ACC112 (cell line): ENCODE data around the gene CEP170.
A peak's percentile ranks its signal among the peaks of the same experiment; 100 is the strongest.
"Not testable (repeated sequence)": the region's sequence is repeated elsewhere in the genome, so short reads cannot be mapped to it uniquely, and the experiment has no call there.

Experiments
- H2AFZ ChIP-seq: fragments of 200-600 bp; sonication (generic); one replicate; pipeline ENCODE4 v1.6.0; 2017; ENCODE audit warnings: antibody characterized with exemption, low read length; ENCODE audit not compliant: unreplicated experiment
- H3K27ac ChIP-seq: fragments of 200-600 bp; sonication (generic); 2 replicates; pipeline ENCODE4 v1.5.1; 2014; ENCODE audit warnings: low read depth, mild to moderate bottlenecking, antibody characterized with exemption, low read length, moderate library complexity
- H3K27me3 ChIP-seq: fragments of 200-600 bp; sonication (generic); 2 replicates; pipeline ENCODE4 v1.6.1; 2014; ENCODE audit warnings: mild to moderate bottlenecking, antibody characterized with exemption, low read length, moderate library complexity, mixed read lengths; ENCODE audit not compliant: insufficient read depth
- H3K36me3 ChIP-seq: fragments of 200-600 bp; sonication (generic); 2 replicates; pipeline ENCODE4 v1.6.1; 2016; ENCODE audit warnings: mild to moderate bottlenecking, antibody characterized with exemption, low read length, moderate library complexity, mixed read lengths; ENCODE audit not compliant: insufficient read depth
- H3K4me1 ChIP-seq: fragments of 200-600 bp; sonication (generic); one replicate; pipeline ENCODE4 v1.6.1; 2016; ENCODE audit warnings: low read length, mixed read lengths; ENCODE audit not compliant: insufficient read depth, unreplicated experiment, control insufficient read depth
- H3K4me3 ChIP-seq: fragments of 200-600 bp; sonication (generic); 2 replicates; pipeline ENCODE4 v1.5.1; 2014; ENCODE audit warnings: mild to moderate bottlenecking, low read depth, low read length
- H3K79me2 ChIP-seq: fragments of 200-600 bp; sonication (generic); one replicate; pipeline ENCODE4 v1.6.0; 2016; ENCODE audit warnings: low read length; ENCODE audit not compliant: control insufficient read depth, unreplicated experiment, insufficient read depth

Gene CEP170

GRCh38 chr1:243183176-243183575, 71.9 kb downstream of the CEP170 start:
- H3K27ac ChIP-seq, result not testable (repeated sequence)

GRCh38 chr1:243179720-243180119, 75.4 kb downstream of the CEP170 start:
- Histone ChIP-seq H3K4me3 (no peak overlapping the region), H3K4me1 (no peaks in the 10 kb centered on the region), H3K36me3 (no peaks in the 10 kb centered on the region), H3K27me3 (no peaks in the 10 kb centered on the region), H3K79me2 (peaks cover 7% of the 10 kb centered on the region), H2AFZ (no peak overlapping the region), H3K27ac (no peak overlapping the region)

More at GRCh38 chr1:243183176-243183575, 71.9 kb downstream of the CEP170 start:
- H3K4me3 ChIP-seq, H2AFZ ChIP-seq, H3K4me1 ChIP-seq, H3K79me2 ChIP-seq, H3K27me3 ChIP-seq: not testable (repeated sequence)
- H3K36me3 ChIP-seq, result peaks cover 11% of the 10 kb centered on the region; the same call in 1 of the 2 replicates

GRCh38 chr1:243177792-243178191, 77.3 kb downstream of the CEP170 start:
- not testable (repeated sequence) for H3K4me3 ChIP-seq, H3K36me3 ChIP-seq, H3K4me1 ChIP-seq, H2AFZ ChIP-seq, H3K79me2 ChIP-seq, H3K27ac ChIP-seq, H3K27me3 ChIP-seq

DNA sequence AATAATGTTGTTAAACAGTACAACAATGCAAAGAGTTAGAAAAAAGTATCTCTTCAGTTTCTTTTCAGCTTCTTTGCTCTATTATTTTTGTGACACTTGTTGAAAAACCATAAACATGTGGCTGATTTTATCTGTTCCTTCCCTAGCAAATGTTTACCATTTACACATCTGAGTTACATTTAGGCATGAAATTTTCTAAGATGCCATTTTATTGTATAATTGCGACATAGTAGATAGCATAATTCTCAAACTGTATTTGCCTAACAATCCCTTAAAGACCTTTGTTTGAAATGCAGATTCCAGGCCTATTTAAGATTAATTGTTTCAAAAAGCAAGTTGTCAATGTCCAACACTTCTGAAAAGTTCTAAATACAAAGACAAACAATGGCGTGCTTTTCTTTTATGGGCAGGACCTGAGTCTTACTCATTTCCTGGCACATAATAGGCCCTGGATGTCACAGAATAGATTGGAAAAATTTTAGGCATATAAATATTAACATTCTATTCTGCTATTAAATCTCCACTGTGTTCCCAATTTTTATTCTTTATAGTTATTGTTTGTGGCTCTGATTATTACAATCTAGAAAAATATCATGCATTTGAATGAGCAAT, 81.2 kb downstream of the CEP170 start:
- H3K79me2 ChIP-seq, H3K4me1 ChIP-seq, H3K4me3 ChIP-seq, H3K27me3 ChIP-seq, H3K36me3 ChIP-seq, H2AFZ ChIP-seq: not testable (repeated sequence)
- peak overlapping the region; percentile 29 for H3K27ac ChIP-seq

GRCh38 chr1:243164911-243165310, 90.2 kb downstream of the CEP170 start:
- not testable (repeated sequence) for H2AFZ ChIP-seq, H3K36me3 ChIP-seq, H3K4me1 ChIP-seq, H3K27me3 ChIP-seq, H3K27ac ChIP-seq, H3K79me2 ChIP-seq, H3K4me3 ChIP-seq

DNA sequence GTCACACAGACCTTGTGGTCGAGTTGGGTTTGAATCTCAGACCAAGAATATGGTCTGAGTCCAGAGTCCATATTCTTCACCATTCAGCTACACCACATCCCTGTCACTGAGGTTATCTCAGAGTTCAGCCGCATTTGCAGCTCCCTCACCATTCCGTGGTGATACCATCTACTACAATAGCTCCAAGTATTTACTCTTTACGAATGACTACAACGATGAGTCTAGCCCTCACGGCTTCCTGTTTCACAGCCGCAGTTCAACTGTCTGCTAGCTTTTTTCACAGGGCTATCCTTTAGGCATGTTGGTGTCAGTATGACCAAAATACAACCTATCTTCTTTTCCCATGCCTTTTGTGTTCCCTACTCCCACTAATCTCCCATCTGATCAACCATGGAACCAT, 104.2 kb downstream of the CEP170 start:
- not testable (repeated sequence) for H3K4me1 ChIP-seq, H3K79me2 ChIP-seq, H2AFZ ChIP-seq, H3K4me3 ChIP-seq, H3K36me3 ChIP-seq, H3K27me3 ChIP-seq, H3K27ac ChIP-seq

DNA sequence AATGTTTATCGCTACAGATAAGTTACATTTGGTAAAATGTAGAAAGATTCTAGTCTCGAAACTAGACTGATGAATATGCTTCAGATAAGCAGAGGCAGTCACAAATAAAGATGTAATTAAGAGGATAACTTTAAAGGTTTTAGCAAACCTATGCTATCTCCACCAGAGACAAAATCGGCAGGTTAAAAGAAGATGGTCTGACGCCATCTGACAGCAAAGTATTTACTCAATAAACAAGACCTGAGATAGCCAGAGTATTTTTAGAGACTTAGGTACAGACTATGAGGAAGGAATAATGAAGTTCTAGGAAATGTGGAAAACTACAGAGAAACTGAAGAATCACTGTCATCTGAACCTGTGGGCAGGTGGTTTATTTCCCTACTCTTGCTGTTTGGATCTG, 106.0 kb downstream of the CEP170 start:
- H3K27ac ChIP-seq, H3K27me3 ChIP-seq, H3K36me3 ChIP-seq, H3K79me2 ChIP-seq, H2AFZ ChIP-seq, H3K4me3 ChIP-seq, H3K4me1 ChIP-seq: not testable (repeated sequence)

DNA sequence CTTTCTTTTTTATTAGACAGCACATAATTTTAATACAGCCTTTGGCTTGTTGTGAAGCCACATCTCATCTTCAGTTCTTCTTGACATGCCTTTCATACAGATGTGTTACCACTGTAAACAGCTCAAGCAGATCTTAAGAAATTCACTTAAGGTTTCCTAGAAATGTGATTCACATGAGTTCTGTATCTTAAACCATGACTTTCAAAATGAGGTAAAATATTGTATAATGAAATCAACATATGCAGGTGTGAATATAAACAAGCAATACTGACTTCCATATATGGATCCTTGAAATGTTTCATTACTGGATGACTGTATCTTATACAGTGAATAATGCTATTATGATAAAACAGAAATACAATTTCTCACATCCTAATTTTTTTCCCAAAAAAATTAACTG, 107.7 kb downstream of the CEP170 start:
- H3K27ac ChIP-seq, H3K79me2 ChIP-seq, H3K27me3 ChIP-seq, H2AFZ ChIP-seq, H3K4me1 ChIP-seq, H3K36me3 ChIP-seq, H3K4me3 ChIP-seq: not testable (repeated sequence)

- H3K4me1 ChIP-seq, H3K27ac ChIP-seq, H3K36me3 ChIP-seq, H2AFZ ChIP-seq, H3K27me3 ChIP-seq, H3K4me3 ChIP-seq, H3K79me2 ChIP-seq: not testable (repeated sequence)
These were observed 114.6 kb downstream of the CEP170 start for GRCh38 chr1:243140498-243140897.

DNA sequence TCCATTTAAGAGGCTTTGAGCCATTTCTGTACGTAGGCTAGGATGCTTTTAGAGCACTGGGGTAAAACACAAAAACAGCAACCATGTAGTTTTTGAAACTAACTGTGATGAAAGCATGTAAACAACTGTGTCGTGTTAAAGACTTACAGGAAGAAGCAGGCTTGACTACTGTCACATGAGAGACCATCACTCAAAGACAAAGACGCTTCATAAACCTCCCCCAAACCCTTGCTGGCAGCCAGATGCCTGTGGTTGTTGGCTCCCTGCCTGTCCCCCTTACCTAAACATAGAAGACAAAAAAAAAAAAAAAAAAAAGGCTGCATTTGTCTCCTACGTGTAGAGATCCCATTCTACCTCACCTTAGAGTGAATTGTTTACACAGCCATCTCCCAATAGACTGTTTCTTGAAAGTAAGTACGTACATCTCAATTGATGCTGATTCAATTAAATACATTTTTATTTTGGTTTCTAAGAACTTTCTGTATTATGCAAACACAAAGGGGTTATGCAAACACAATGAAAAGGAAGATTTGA, 132.1 kb downstream of the CEP170 start:
- H3K27me3 ChIP-seq, H3K4me3 ChIP-seq, H3K79me2 ChIP-seq, H3K27ac ChIP-seq, H3K36me3 ChIP-seq, H2AFZ ChIP-seq, H3K4me1 ChIP-seq: not testable (repeated sequence)

GRCh38 chr1:243121939-243122338, 133.1 kb downstream of the CEP170 start:
- not testable (repeated sequence) for H3K4me3 ChIP-seq, H3K27ac ChIP-seq, H3K27me3 ChIP-seq, H2AFZ ChIP-seq, H3K36me3 ChIP-seq, H3K79me2 ChIP-seq, H3K4me1 ChIP-seq
